Colonic mucosa (tissue), 4 donors: Measurements from ENCODE around the gene HOXC5. TPM values are rescaled to one million over a fixed set of nuclear protein-coding genes. Genes with fewer than 3 reads are reported as not detected.
"Not testable (repeated sequence)": the region's sequence is repeated elsewhere in the genome, so short reads cannot be mapped to it uniquely, and the experiment has no call there.

Experiments used
- DNase-seq: peaks from one replicate; pipeline ENCODE4 v3.0.0-alpha.2; 2020
- H3K27ac ChIP-seq: fragments of 200-600 bp; one replicate; pipeline ENCODE4 v1.8.0; 2021
- H3K27me3 ChIP-seq: fragments of 200-600 bp; one replicate; pipeline ENCODE4 v1.8.0; 2021
- H3K36me3 ChIP-seq: fragments of 200-600 bp; one replicate; pipeline ENCODE4 v1.8.0; 2021
- H3K4me1 ChIP-seq: fragments of 200-600 bp; one replicate; pipeline ENCODE4 v1.8.0; 2021; ENCODE audit warnings: mild to moderate bottlenecking
- H3K4me3 ChIP-seq: fragments of 200-600 bp; one replicate; pipeline ENCODE4 v1.8.0; 2021
- H3K9ac ChIP-seq, 2 donors: one replicate each; pipeline ENCODE4 v1.7.0; 2013; ENCODE audit warnings: control low read depth in 2 of 2, low read depth in 2 of 2, low read length in 2 of 2
- H3K9me3 ChIP-seq: fragments of 200-600 bp; one replicate; pipeline ENCODE4 v1.8.0; 2021
- CTCF ChIP-seq: fragments of 200-600 bp; IDR thresholded peaks from one replicate; pipeline ENCODE4 v1.8.0; 2022; ENCODE audit warnings: antibody characterized with exemption, mild to moderate bottlenecking
- intact Hi-C: fragments of 100-400 bp; cut with DNase I; formaldehyde crosslinking; loops from one replicate; pipeline ENCODE4 v1.14.1; 2022
- total RNA-seq, 2 donors: library from RNA; stranded (reverse); fragmentation: NEBNext Ultra II Directional in 1 of 2; extraction: Animal tissue kit (Norgen Biotek cat#: 25700) in 1 of 2; gene quantifications; one replicate each; pipeline ENCODE4 v1.2.1, GENCODE V29; 2021
- donor health status: healthy.
- donor health status: DM: no; HTN: no; CAD: no.
- donor health status: DM: no; HTN: no; CAD: no.

The HOXC5 gene
- total RNA-seq, 2 donors from 2014 or later, result not detected

- no peak overlapping the region for H3K4me3 ChIP-seq
- no peak for TF ChIP-seq CTCF
- no peaks in the 10 kb centered on the region for H3K36me3 ChIP-seq
- no peaks in the 10 kb centered on the region for H3K9me3 ChIP-seq
- no peak for DNase-seq
- peaks cover 86% of the 10 kb centered on the region for H3K27me3 ChIP-seq
- intact Hi-C loops, result no loop called here
- no peaks in the 10 kb centered on the region for H3K4me1 ChIP-seq
- no peak overlapping the region for H3K27ac ChIP-seq
- no peak overlapping the region for H3K9ac ChIP-seq
Observed at GRCh38 chr12:54039417-54040147, 6.7 kb downstream of the HOXC5 start.

GRCh38 chr12:54040148-54040494, 7.3 kb downstream of the HOXC5 start:
- H3K9ac ChIP-seq, result no peak overlapping the region
- no peaks in the 10 kb centered on the region for H3K9me3 ChIP-seq
- H3K36me3 ChIP-seq, result no peaks in the 10 kb centered on the region
- no peak for TF ChIP-seq CTCF
- no peak overlapping the region for H3K4me3 ChIP-seq
- intact Hi-C loops, result no loop called here
- no peak overlapping the region for H3K27ac ChIP-seq
- no peak for DNase-seq
- H3K27me3 ChIP-seq, result peaks cover 86% of the 10 kb centered on the region
- H3K4me1 ChIP-seq, result no peaks in the 10 kb centered on the region

GRCh38 chr12:54040648-54041047, 7.8 kb downstream of the HOXC5 start:
- no peak overlapping the region for H3K27ac ChIP-seq
- intact Hi-C loops, result no loop called here
- TF ChIP-seq CTCF, result no peak
- no peaks in the 10 kb centered on the region for H3K4me1 ChIP-seq
- no peaks in the 10 kb centered on the region for H3K9me3 ChIP-seq
- peaks cover 86% of the 10 kb centered on the region for H3K27me3 ChIP-seq
- H3K9ac ChIP-seq, result no peak overlapping the region
- H3K36me3 ChIP-seq, result no peaks in the 10 kb centered on the region
- no peak for DNase-seq
- H3K4me3 ChIP-seq, result no peak overlapping the region

GRCh38 chr12:54041097-54041690, 8.3 kb downstream of the HOXC5 start:
- intact Hi-C loops, result no loop called here

GRCh38 chr12:54042033-54042432, 9.2 kb downstream of the HOXC5 start:
- H3K27me3 ChIP-seq, result peaks cover 86% of the 10 kb centered on the region

More at GRCh38 chr12:54041097-54041690, 8.3 kb downstream of the HOXC5 start:
- Histone ChIP-seq H3K4me3 (no peak overlapping the region), H3K27me3 (peaks cover 86% of the 10 kb centered on the region), H3K36me3 (no peaks in the 10 kb centered on the region), H3K9me3 (no peaks in the 10 kb centered on the region), H3K27ac (no peak overlapping the region), H3K4me1 (no peaks in the 10 kb centered on the region), H3K9ac (no peak overlapping the region)
- DNase-seq, result no peak
- no peak for TF ChIP-seq CTCF

More at GRCh38 chr12:54042033-54042432, 9.2 kb downstream of the HOXC5 start:
- H3K27ac ChIP-seq, H3K9ac ChIP-seq, H3K9me3 ChIP-seq, DNase-seq, H3K4me1 ChIP-seq, H3K4me3 ChIP-seq, H3K36me3 ChIP-seq, intact Hi-C loops: not testable (repeated sequence)
